Right ventricle myocardium superior (tissue), 1 donor: Measurements from ENCODE around the gene DAGLA. TPM values are rescaled to one million over a fixed set of nuclear protein-coding genes. Genes with fewer than 3 reads are reported as not detected.

ENCODE experiments used
- ATAC-seq: fragments of 200-7000 bp; cut with Tn5 transposase; one replicate; pipeline ENCODE4 v1.9.1; 2020; ENCODE audit warnings: mild to moderate bottlenecking; ENCODE audit not compliant: poor library complexity
- DNase-seq: peaks from one replicate; pipeline ENCODE4 v3.0.0-alpha.2; 2020
- intact Hi-C: fragments of 100-400 bp; cut with DNase I; formaldehyde crosslinking; loops from one replicate; pipeline ENCODE4 v1.11.2; 2022
- total RNA-seq: library from RNA; stranded (reverse); fragmentation: NEBNext Ultra II Directional; extraction: Animal tissue kit (Norgen Biotek cat#: 25700); gene quantifications from one replicate; pipeline ENCODE4 v1.2.1, GENCODE V29; 2021
- donor health status: DM: no; HTN: yes; CAD: no; lungs with severe emphysema.

DAGLA gene
- total RNA-seq, 1 donor from 2014 or later: 4.2 TPM

- ATAC-seq: no peak
- no peak for DNase-seq
- intact Hi-C loops: no loop called here
These were observed 37.3 kb downstream of the DAGLA start for GRCh38 chr11:61717286-61718033.

GRCh38 chr11:61718046-61718531 is 37.9 kb downstream of the DAGLA start:
- DNase-seq (no peak), ATAC-seq (peak; percentile 4)
- intact Hi-C loops: no loop called here

- intact Hi-C loops: no loop called here
- DNase-seq: peak; percentile 55
- peak; percentile 63 for ATAC-seq
These were observed 38.6 kb downstream of the DAGLA start for GRCh38 chr11:61718621-61719302.

DNA sequence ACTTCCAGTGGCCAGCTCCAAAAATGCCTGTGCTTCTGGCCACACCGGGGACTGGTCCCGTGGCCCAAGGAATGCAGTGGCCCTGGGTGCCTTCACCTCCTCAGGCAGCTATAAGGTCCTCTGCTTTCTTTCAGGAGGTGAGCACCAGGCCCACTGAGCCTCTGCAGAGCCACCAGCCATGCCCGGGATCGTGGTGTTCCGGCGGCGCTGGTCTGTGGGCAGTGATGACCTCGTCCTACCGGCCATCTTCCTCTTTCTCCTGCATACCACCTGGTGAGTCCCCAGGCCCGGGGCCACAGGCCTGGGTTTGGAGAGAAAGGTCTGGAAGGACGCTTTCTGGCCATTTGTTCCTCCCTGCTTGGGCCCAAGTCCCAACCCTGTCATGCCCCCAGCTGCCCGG is 39.8 kb downstream of the DAGLA start:
- no peak for ATAC-seq
- intact Hi-C loops: no loop called here
- DNase-seq: no peak

DNA sequence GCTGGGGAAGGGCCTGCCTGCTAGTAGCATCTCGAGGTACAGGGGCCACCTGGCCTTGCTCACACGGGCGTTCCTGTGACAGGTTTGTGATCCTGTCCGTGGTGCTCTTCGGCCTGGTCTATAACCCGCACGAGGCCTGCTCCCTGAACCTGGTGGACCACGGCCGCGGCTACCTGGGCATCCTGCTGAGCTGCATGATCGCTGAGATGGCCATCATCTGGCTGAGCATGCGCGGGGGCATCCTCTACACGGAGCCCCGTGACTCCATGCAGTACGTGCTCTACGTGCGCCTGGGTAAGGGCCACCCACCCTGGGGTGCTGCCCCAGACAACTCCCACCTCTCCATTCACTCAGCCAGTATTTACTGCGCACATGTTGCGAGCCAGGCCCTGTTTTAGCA is 40.4 kb downstream of the DAGLA start:
- ATAC-seq (no peak), DNase-seq (no peak)
- intact Hi-C loops: no loop called here

DNA sequence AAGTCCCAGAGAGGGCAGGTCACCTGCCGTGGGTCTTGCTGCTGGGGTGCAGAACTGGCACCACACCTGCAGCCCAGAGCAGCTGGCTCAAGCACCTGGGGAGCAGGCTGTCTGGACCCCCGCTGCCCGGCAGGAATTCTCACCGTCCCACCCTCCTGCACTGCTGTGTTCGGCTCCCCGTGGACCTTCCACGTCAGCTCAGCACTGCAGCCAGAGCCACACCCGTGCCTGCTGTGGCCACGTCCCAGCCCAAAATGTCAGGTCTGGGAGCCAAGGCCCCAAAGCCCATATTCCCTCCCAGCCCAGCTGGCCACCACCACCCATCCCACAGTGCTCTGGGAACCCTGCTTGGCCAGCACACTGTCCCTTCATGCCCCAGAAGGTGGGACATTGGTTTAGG is 44.2 kb downstream of the DAGLA start:
- DNase-seq (peak; percentile 65), ATAC-seq (peak; percentile 64)
- intact Hi-C loops: no loop called here

GRCh38 chr11:61725781-61726231 is 45.6 kb downstream of the DAGLA start:
- DNase-seq: no peak
- intact Hi-C loops: no loop called here
- no peak for ATAC-seq

DNA sequence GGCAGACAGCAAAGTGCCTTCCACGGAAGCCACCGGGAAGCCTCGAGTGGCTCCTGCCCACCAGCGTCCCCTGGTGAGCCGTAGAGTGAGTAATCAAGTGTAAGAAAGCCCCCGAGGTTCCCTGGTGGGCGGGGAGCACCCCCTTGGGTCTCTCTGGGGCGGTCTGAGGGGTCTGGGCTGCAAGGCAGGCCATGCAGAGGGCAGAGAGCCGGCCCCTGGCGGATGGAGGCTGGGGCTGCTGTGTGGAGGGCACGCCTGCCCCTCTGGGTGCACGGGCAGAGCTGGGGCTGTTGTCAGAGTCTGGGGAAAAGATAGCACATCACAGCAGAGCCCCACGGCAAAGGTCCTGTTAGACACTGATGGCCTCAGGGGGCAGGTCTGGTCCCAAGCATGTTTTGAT is 46.6 kb downstream of the DAGLA start:
- intact Hi-C loops: no loop called here
- ATAC-seq: no peak
- no peak for DNase-seq

DNA sequence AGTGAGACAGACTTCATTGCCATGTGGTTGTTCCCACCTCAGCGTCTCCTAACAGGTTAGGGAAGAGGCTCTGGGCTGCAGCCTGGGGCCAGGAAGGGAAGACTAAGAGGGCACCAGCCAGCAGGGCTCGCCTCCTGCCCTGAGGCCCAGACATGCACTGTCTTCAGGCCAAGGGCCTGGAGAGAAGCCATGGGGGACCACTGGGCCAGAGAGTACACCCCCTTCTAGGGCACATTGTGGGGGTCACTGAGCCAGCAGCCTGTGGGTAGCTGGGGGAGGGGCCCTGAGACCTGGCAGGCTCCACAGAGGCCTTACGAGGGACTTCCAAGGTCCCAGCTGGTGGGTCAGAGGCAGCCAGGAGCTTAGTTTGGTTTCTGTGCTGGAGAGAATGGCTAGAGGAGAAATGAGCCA is 47.2 kb downstream of the DAGLA start:
- ATAC-seq (no peak), DNase-seq (no peak)
- intact Hi-C loops: no loop called here

GRCh38 chr11:61728066-61728939 is 48.1 kb downstream of the DAGLA start:
- DNase-seq (no peak), ATAC-seq (no peak)
- intact Hi-C loops: no loop called here

GRCh38 chr11:61728940-61729219 is 48.7 kb downstream of the DAGLA start:
- intact Hi-C loops: no loop called here
- DNase-seq (no peak), ATAC-seq (no peak)

- DNase-seq (no peak), ATAC-seq (no peak)
- intact Hi-C loops: no loop called here
These were observed 50.2 kb downstream of the DAGLA start for GRCh38 chr11:61730240-61730994.

- no peak for ATAC-seq
- no peak for DNase-seq
- intact Hi-C loops: no loop called here
These were observed 51.2 kb downstream of the DAGLA start for GRCh38 chr11:61731211-61731951.

- no peak for DNase-seq
- no peak for ATAC-seq
- intact Hi-C loops: no loop called here
These were observed 51.9 kb downstream of the DAGLA start for GRCh38 chr11:61731952-61732675.

DNA sequence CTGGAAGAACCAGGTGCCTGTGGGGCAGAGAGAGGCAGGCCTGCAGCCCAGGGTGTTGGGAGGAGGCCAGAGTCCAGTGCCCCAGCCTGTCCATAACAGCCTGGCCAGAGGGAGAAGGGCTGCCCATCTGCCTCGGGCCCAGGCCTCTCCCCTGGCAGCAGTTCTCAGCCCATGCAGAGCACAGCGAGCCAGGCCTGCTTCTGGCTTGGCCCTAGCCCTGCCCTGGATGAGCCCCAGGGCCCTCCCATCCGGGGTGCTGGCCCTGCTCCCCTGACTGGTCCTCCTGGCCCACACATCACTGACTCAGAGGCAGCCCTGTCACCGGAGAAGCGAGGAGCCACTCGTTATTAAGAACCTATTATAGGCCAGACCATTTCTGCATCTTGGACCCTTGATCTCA is 52.5 kb downstream of the DAGLA start:
- intact Hi-C loops: loop anchor here (1.0 kb wide), 1 partner anchor 52 kb away; the partner anchor contains the start of gene DAGLA
- ATAC-seq (peak; percentile 27), DNase-seq (no peak)

DNA sequence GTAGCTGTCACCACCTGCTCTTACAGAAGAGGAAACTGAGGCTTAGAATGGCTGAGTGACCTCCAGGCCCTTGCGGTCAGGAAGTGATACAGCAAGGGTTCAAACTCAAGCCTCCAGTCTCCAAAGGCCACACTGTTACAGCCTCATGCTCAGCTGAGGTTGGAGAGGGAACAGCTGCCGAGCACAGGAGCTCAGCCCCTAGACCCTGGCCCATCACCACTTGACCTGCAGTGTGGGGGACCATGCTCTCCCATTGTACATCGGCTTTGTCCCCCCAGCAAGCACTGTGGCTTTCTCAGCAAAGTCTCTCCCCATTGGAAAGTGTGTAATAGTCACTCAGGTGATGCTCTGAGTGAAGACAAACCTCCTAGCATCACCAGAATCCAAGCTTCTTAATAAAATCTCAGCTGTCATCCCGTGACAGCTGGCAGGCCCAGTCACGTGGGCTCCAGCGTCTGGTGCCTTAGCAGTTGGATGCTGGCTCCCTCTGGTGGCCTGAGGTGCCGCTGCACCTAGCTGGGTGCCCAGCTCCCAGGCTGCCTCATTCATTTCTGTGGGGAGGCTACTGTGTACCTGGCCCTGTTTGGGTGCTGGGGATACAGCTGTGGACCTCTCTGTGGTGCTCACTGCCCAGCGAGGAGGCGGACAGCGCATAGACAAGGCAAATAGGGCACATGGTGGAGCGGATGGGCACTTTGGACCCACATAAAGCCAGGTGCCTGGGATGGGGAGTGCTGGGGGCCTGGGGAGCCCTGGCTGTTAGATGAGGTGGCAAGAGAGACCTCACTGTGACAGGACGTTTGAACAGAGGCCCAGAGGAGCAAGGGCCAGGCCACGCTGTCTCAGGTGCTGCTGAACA is 53.2 kb downstream of the DAGLA start:
- peak; percentile 94 for DNase-seq
- intact Hi-C loops: loop anchor here (1.0 kb wide), 1 partner anchor 53 kb away; the partner anchor contains the start of gene DAGLA
- ATAC-seq: peak; percentile 96
